Endodermal cell (in vitro differentiated cells): ENCODE results near the gene PPM1D. TPM values are rescaled to one million over a fixed set of nuclear protein-coding genes. Genes with fewer than 3 reads are reported as not detected.

Source experiments
- DNase-seq: peaks from one replicate; pipeline ENCODE4 v3.0.0-alpha.2; 2017
- H3K27ac ChIP-seq: 2 replicates; pipeline ENCODE4 v1.5.1; 2013; ENCODE audit warnings: mild to moderate bottlenecking, low read depth, low read length, moderate library complexity
- H3K27me3 ChIP-seq: 2 replicates; pipeline ENCODE4 v1.6.1; 2013; ENCODE audit warnings: mild to moderate bottlenecking, low read length, moderate library complexity; ENCODE audit not compliant: insufficient read depth, control insufficient read depth, poor library complexity, severe bottlenecking
- H3K36me3 ChIP-seq: 2 replicates; pipeline ENCODE4 v1.7.0; 2013; ENCODE audit warnings: mild to moderate bottlenecking, low read length, moderate library complexity; ENCODE audit not compliant: control insufficient read depth, insufficient read depth
- H3K4me1 ChIP-seq: one replicate; pipeline ENCODE4 v1.7.0; 2013; ENCODE audit warnings: low read length; ENCODE audit not compliant: control insufficient read depth, insufficient read depth
- H3K4me3 ChIP-seq: 2 replicates; pipeline ENCODE4 v1.5.1; 2013; ENCODE audit warnings: mild to moderate bottlenecking, low read length, moderate library complexity
- H3K9ac ChIP-seq: 2 replicates; pipeline ENCODE4 v1.6.1; 2013; ENCODE audit warnings: mild to moderate bottlenecking, low read length, moderate library complexity; ENCODE audit not compliant: poor library complexity, severe bottlenecking; ENCODE audit errors: extremely low read depth
- H3K9me3 ChIP-seq: 2 replicates; pipeline ENCODE4 v1.6.1; 2013; ENCODE audit warnings: mild to moderate bottlenecking, low read length, moderate library complexity; ENCODE audit not compliant: control insufficient read depth
- H3K27ac Mint-ChIP-seq: 2 replicates; pipeline ENCODE4 v1.8.0; 2020; ENCODE audit warnings: mixed read lengths
- H3K27me3 Mint-ChIP-seq: 2 replicates; pipeline ENCODE4 v1.8.0; 2021; ENCODE audit warnings: mild to moderate bottlenecking, mixed read lengths; ENCODE audit not compliant: insufficient read depth
- H3K36me3 Mint-ChIP-seq: 2 replicates; pipeline ENCODE4 v1.8.0; 2020; ENCODE audit warnings: low read depth, mixed read lengths
- H3K4me1 Mint-ChIP-seq: 2 replicates; pipeline ENCODE4 v1.8.0; 2020; ENCODE audit warnings: mixed read lengths
- H3K4me3 Mint-ChIP-seq: 2 replicates; pipeline ENCODE4 v1.8.0; 2020; ENCODE audit warnings: mild to moderate bottlenecking, moderate library complexity, mixed read lengths
- H3K9me3 Mint-ChIP-seq: 2 replicates; pipeline ENCODE4 v1.8.0; 2020; ENCODE audit warnings: mild to moderate bottlenecking, mixed read lengths
- CTCF ChIP-seq: fragments of 200-600 bp; sonication (generic); conservative IDR thresholded peaks from 2 replicates; pipeline ENCODE4 v1.5.0; 2021; ENCODE audit warnings: antibody characterized with exemption, mild to moderate bottlenecking
- WGBS, 2 experiments: methylation state at CpG; one replicate each; pipeline versions ENCODE4 v1.1.5 to v1.1.7; 2013; ENCODE audit warnings: missing lambda C conversion rate in 2 of 2, mixed read lengths in 1 of 2; ENCODE audit not compliant: insufficient coverage in 1 of 2, insufficient read length in 1 of 2; 5-methylcytosine and 5-hydroxymethylcytosine counted together
- total RNA-seq, 2 donors: library from RNA; stranded (reverse); fragmentation: NEBNext Ultra II Directional in 1 of 2; extraction: Animal tissue kit (Norgen Biotek cat#: 25700) in 1 of 2; gene quantifications; 2 replicates in 1 of 2; 3 replicates in 1 of 2; pipeline ENCODE4 v1.2.1, GENCODE V29; 2021

PPM1D gene
- total RNA-seq, 2 donors from 2014 or later, result 9.4 to 13.0 TPM

DNA sequence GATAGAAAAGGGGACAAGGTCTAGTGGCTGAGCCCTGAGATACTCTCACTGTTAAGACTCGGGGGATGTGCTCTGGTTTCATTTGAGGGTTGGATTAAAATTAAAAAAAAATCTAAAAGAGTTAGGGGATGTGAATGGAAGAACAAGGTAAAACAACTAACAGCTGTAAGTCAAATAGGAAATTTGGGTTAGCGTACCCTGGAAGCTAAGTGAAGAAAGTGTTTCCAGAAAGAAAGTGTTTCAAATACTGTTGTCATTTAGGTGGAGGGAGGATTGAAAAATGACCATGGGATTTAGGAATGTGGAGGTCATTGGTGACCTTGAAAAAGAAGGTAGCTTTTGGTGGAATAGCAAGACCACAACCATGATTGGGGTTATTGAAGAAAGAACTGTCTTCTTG, 37.7 kb downstream of the PPM1D start:
- Histone ChIP-seq H3K36me3 (peaks cover 50% of the 10 kb centered on the region), H3K9ac (no peak overlapping the region), H3K4me3 (no peak overlapping the region), H3K4me1 (no peaks in the 10 kb centered on the region), H3K27ac (no peak overlapping the region), H3K27me3 (no peaks in the 10 kb centered on the region), H3K9me3 (no peaks in the 10 kb centered on the region)
- 92 to 95% methylated on average over 2 of the region's 2 CpGs for WGBS, 2 experiments
- DNase-seq, result no peak
- peaks cover 5% of the 10 kb centered on the region for H3K4me1 Mint-ChIP-seq
- TF ChIP-seq CTCF, result no peak
- peaks cover 19% of the 10 kb centered on the region for H3K36me3 Mint-ChIP-seq
- H3K9me3 Mint-ChIP-seq, result no peaks in the 10 kb centered on the region
- H3K27me3 Mint-ChIP-seq, result no peaks in the 10 kb centered on the region
- H3K27ac Mint-ChIP-seq, result no peak overlapping the region
- H3K4me3 Mint-ChIP-seq, result no peak overlapping the region

DNA sequence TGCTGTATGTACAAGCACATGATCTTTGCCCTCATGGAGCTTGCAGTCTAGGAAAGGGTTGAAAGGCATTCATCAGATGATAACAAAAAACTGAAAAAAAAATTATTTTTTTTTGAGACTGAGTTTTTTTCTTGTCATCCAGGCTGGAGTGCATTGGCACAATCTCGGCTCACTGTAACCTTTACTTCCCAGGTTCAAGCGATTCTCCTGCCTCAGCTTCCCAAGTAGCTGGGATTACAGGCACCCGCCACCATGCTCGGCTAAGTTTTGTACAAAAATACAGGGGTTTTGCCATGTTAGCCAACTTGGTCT, 39.0 kb downstream of the PPM1D start:
- Mint-ChIP-seq H3K27ac (no peak overlapping the region), H3K9me3 (no peaks in the 10 kb centered on the region), H3K27me3 (no peaks in the 10 kb centered on the region), H3K4me1 (peaks cover 5% of the 10 kb centered on the region), H3K36me3 (peaks cover 18% of the 10 kb centered on the region), H3K4me3 (no peak overlapping the region)
- H3K9me3 ChIP-seq, result no peaks in the 10 kb centered on the region
- TF ChIP-seq CTCF, result no peak
- H3K27ac ChIP-seq, result no peak overlapping the region
- H3K4me3 ChIP-seq, result no peak overlapping the region
- 80 to 81% methylated on average over 4 of the region's 4 CpGs for WGBS, 2 experiments
- no peak for DNase-seq
- peaks cover 48% of the 10 kb centered on the region for H3K36me3 ChIP-seq
- no peaks in the 10 kb centered on the region for H3K4me1 ChIP-seq
- no peaks in the 10 kb centered on the region for H3K27me3 ChIP-seq
- no peak overlapping the region for H3K9ac ChIP-seq

DNA sequence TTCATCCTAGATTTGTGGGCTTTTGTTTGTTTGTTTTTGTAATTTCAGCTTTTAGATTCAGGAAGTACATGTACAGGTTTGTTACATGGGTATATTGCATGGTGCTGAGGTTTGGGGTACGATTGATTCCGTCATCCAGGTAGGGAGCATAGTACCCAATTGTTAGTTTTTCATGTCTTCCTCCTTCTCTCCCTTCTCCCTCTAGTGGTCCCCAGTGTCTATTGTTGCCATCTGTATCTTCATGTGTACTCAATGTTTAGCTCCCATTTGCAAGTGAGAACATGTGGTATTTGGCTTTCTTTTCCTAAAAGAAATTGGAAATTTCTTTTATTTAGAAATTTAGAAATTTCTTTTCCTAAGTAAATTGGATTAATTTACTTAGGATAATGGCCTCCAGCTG, 40.5 kb downstream of the PPM1D start:
- no peaks in the 10 kb centered on the region for H3K27me3 Mint-ChIP-seq
- H3K9ac ChIP-seq, result no peak overlapping the region
- peaks cover 35% of the 10 kb centered on the region for H3K36me3 ChIP-seq
- no peak overlapping the region for H3K27ac ChIP-seq
- no peaks in the 10 kb centered on the region for H3K9me3 ChIP-seq
- H3K4me3 Mint-ChIP-seq, result no peak overlapping the region
- H3K27ac Mint-ChIP-seq, result no peak overlapping the region
- no peaks in the 10 kb centered on the region for H3K9me3 Mint-ChIP-seq
- H3K27me3 ChIP-seq, result no peaks in the 10 kb centered on the region
- peak; percentile 77 for TF ChIP-seq CTCF
- 89% methylated on average over 2 of the region's 2 CpGs; no CpG with 5 or more reads in 1 of the 2 experiments for WGBS, 2 experiments
- peaks cover 8% of the 10 kb centered on the region for H3K36me3 Mint-ChIP-seq
- peaks cover 5% of the 10 kb centered on the region for H3K4me1 Mint-ChIP-seq
- H3K4me1 ChIP-seq, result no peaks in the 10 kb centered on the region
- DNase-seq, result no peak
- H3K4me3 ChIP-seq, result no peak overlapping the region
